K562 (cell line): Measurements from ENCODE around the gene PRM1. TPM values are rescaled to one million over a fixed set of nuclear protein-coding genes. Genes with fewer than 3 reads are reported as not detected.

Source experiments
- ATAC-seq: fragments of 200-7000 bp; cut with Tn5 transposase; 3 replicates; pipeline ENCODE4 v1.9.1; 2020; ENCODE audit warnings: moderate library complexity
- BruUV-seq: library from RNA; stranded (reverse); fragments of 400-500 nt; replicated peaks from 2 replicates; lab custom pipeline; 2021; lab: Mats Ljungman, UMichigan
- CTCF ChIA-PET: fragments of 300-600 bp; formaldehyde crosslinking; extraction: SDS; loops from one replicate; lab custom pipeline; 2021; ENCODE audit warnings: low intra/inter-chr PET ratio; lab: Yijun Ruan, JAX
- POLR2A ChIA-PET: fragments of 300-600, 350-650 bp; sonication (Branson Sonifier 250); formaldehyde crosslinking; extraction: SDS; loops from one replicate; lab custom pipeline; 2021; ENCODE audit warnings: antibody characterized with exemption, inconsistent platforms; lab: Yijun Ruan, JAX
- DNase-seq, 4 experiments: peaks; one replicate each; pipeline versions ENCODE4 v3.0.0 to v3.0.0-alpha.2; 2011 to 2018; ENCODE audit warnings: low spot score in 3 of 4, mixed read lengths in 3 of 4; ENCODE audit errors: extremely low read depth in 1 of 4
- FAIRE-seq: peaks from 2 replicates; lab custom pipeline; 2011; peaks lifted over from hg19 to GRCh38; lab: Jason Lieb, UNC
- H2AFZ ChIP-seq: 2 replicates; pipeline ENCODE4 v1.6.0; 2011; ENCODE audit warnings: low read depth, low read length, control low read depth, inconsistent platforms
- H3K27ac ChIP-seq: fragments of 200-600 bp; 3 replicates; pipeline ENCODE4 v1.8.0; 2011; ENCODE audit warnings: low read depth, mild to moderate bottlenecking, control low read depth, inconsistent platforms, low read length, moderate library complexity, mixed read lengths; ENCODE audit errors: extremely low read depth
- H3K27me3 ChIP-seq, 2 experiments: fragments of 300-600 bp in 1 of 2; 2 replicates in 1 of 2; 3 replicates in 1 of 2; pipeline versions ENCODE4 v1.6.0 to v1.8.0; 2011; ENCODE audit warnings: inconsistent platforms in 2 of 2, low read length in 2 of 2, mild to moderate bottlenecking in 1 of 2, mixed read lengths in 1 of 2, moderate library complexity in 1 of 2; ENCODE audit not compliant: control insufficient read depth in 2 of 2, insufficient read depth in 2 of 2
- H3K36me3 ChIP-seq: fragments of 300-600 bp; 3 replicates; pipeline ENCODE4 v1.8.0; 2011; ENCODE audit warnings: mild to moderate bottlenecking, low read length, inconsistent platforms; ENCODE audit not compliant: control insufficient read depth, insufficient read depth
- H3K4me1 ChIP-seq, 2 experiments: fragments of 200-600 bp in 1 of 2; replicated peaks in 1 of 2; 2 replicates in 1 of 2; 3 replicates in 1 of 2; pipeline versions ENCODE4 v1.5.1 to v1.8.0; 2011; ENCODE audit warnings: inconsistent platforms in 2 of 2, low read length in 2 of 2, mild to moderate bottlenecking in 1 of 2, mixed read lengths in 1 of 2, moderate library complexity in 1 of 2; ENCODE audit not compliant: control insufficient read depth in 2 of 2, insufficient read depth in 2 of 2
- H3K4me2 ChIP-seq: 2 replicates; pipeline ENCODE4 v1.6.1; 2011; ENCODE audit warnings: low read length, control low read depth, inconsistent platforms, mixed read lengths; ENCODE audit not compliant: insufficient read depth
- H3K4me3 ChIP-seq: fragments of 200-600 bp; sonication (generic), shearing (Covaris generic); 2 replicates; pipeline ENCODE4 v1.5.1; 2016; ENCODE audit warnings: control low read depth, inconsistent platforms
- H3K79me2 ChIP-seq: fragments of 200-600 bp; 3 replicates; pipeline ENCODE4 v1.8.0; 2011; ENCODE audit warnings: low read length, inconsistent platforms; ENCODE audit not compliant: control insufficient read depth, insufficient read depth
- H3K9ac ChIP-seq, 2 experiments: 2 replicates each; pipeline versions ENCODE4 v1.6.0 to v1.6.1; 2011; ENCODE audit warnings: low read depth in 2 of 2, low read length in 2 of 2, control low read depth in 1 of 2, inconsistent platforms in 1 of 2, mild to moderate bottlenecking in 1 of 2, mixed read lengths in 1 of 2; ENCODE audit not compliant: insufficient read depth in 1 of 2
- H3K9me1 ChIP-seq: one replicate; pipeline ENCODE4 v1.6.0; 2011; ENCODE audit warnings: inconsistent platforms, mild to moderate bottlenecking, low read length, moderate library complexity; ENCODE audit not compliant: control insufficient read depth, insufficient read depth
- H3K9me3 ChIP-seq: replicated peaks from 2 replicates; pipeline ENCODE4 v1.5.1; 2011; ENCODE audit warnings: low read depth, low read length, inconsistent platforms; ENCODE audit not compliant: control insufficient read depth, insufficient read depth
- H4K20me1 ChIP-seq: replicated peaks from 2 replicates; pipeline ENCODE4 v1.6.1; 2011; ENCODE audit warnings: low read length, inconsistent platforms, mixed read lengths; ENCODE audit not compliant: control insufficient read depth, insufficient read depth
- HOMEZ ChIP-seq: fragments of 250-450 bp; sonication (Bioruptor Pico); IDR thresholded peaks from 2 replicates; pipeline ENCODE4 v1.4.0; 2020; ENCODE audit warnings: mild to moderate bottlenecking, moderate library complexity
- ZBTB40 ChIP-seq, 2 experiments: fragments of 450-650 bp in 1 of 2; sonication (generic) in 1 of 2; formaldehyde crosslinking in 1 of 2; IDR thresholded peaks; 2 replicates each; pipeline versions ENCODE4 v1.7.1 to v1.9.0; 2016 to 2022; ENCODE audit warnings: inconsistent platforms in 1 of 2, mild to moderate bottlenecking in 1 of 2, missing genetic modification reagents in 1 of 2
- WGBS: fragments of 100-300 bp; shearing (Covaris generic); methylation state at CpG from one replicate; pipeline ENCODE4 v1.1.6; 2016; ENCODE audit warnings: low coverage, mixed read lengths; ENCODE audit not compliant: insufficient coverage; ENCODE audit errors: missing lambda C conversion rate; 5-methylcytosine and 5-hydroxymethylcytosine counted together
- in situ Hi-C: fragments of 300-500 bp; cut with MboI; formaldehyde crosslinking; loops from 4 replicates; pipeline ENCODE4 v1.15.0; 2018; ENCODE audit warnings: inconsistent platforms, mixed read lengths
- intact Hi-C: fragments of 100-400 bp; cut with micrococcal nuclease; formaldehyde crosslinking; loops from 2 replicates; pipeline ENCODE4 v1.14.2; 2022
- polyA plus RNA-seq, 8 experiments: library from polyadenylated mRNA; depleted of rRNA in 4 of 8; stranded (reverse) in 5 of 8; unstranded in 3 of 8; fragments of >200 nt; fragmentation: Nextera tagmentation in 2 of 8; fragmentation: Illumina TruSeq in 1 of 8; extraction: Ambion mirVana in 2 of 8; extraction: Trizol in 1 of 8; gene quantifications; 2 replicates each; pipeline versions ENCODE4 v1.2.1 to v1.2.3, GENCODE V29; 2011 to 2014; ENCODE audit warnings: inconsistent platforms in 1 of 8, missing spikeins in 1 of 8
- total RNA-seq, 7 experiments: library from RNA; depleted of rRNA in 6 of 7; stranded (reverse); fragments of >200 nt in 6 of 7; fragmentation: Illumina TruSeq in 2 of 7; extraction: Trizol in 2 of 7; gene quantifications; 2 replicates each; pipeline versions ENCODE4 v1.2.1 to v1.2.3, GENCODE V29; 2011 to 2021; ENCODE audit warnings: low replicate concordance in 1 of 7

PRM1 gene
- total and polyA plus RNA-seq, 9 of the 15 experiments (the other 6 are each of a cell fraction or from before 2014, with no cell fraction given) = not detected

- POLR2A ChIA-PET = no interaction called here
- Histone ChIP-seq H3K9me1 (no peaks in the 10 kb centered on the region), H3K4me1 (peaks cover 0 to 14% of the 10 kb centered on the region in 2 experiments; a peak in 3 of 5 replicates), H3K36me3 (no peaks in the 10 kb centered on the region), H3K27ac (no peak overlapping the region), H3K9me3 (no peaks in the 10 kb centered on the region), H4K20me1 (no peaks in the 10 kb centered on the region), H2AFZ (no peak overlapping the region), H3K4me3 (no peak overlapping the region), H3K79me2 (no peaks in the 10 kb centered on the region), H3K4me2 (no peak overlapping the region), H3K27me3 (peaks cover 0 to 6% of the 10 kb centered on the region in 2 experiments; a peak in 2 of 5 replicates), H3K9ac (no peak overlapping the region)
- TF ChIP-seq ZBTB40 (IDR thresholded peaks at IDR 0.05) (peak; percentile 51; the same call in 1 of the 2 replicates), ZBTB40 (CRISPR knock-in tag; IDR thresholded peaks at IDR 0.05) (no peak), HOMEZ (CRISPR knock-in tag) (no peak)
- WGBS = 23% methylated on average over 8 of the region's 8 CpGs
- no peak for FAIRE-seq
- intact Hi-C loops = no loop called here
- CTCF ChIA-PET = no interaction called here
- no TSS peak for BruUV-seq
- in situ Hi-C loops = no loop called here
- DNase-seq = no peak
- ATAC-seq = 0 out of 3 replicates have a peak, but pooled peaks have one; percentile 30
Observed at GRCh38 chr16:11306381-11306780, 25.3 kb upstream of the PRM1 start.
